RWPE2 (cell line): ENCODE measurements around the gene TMTC1.

Experiments
- ATAC-seq: fragments of 200-7000 bp; cut with Tn5 transposase; 3 replicates; pipeline ENCODE4 v1.9.1; 2021; ENCODE audit warnings: low read depth
- DNase-seq: peaks from one replicate; pipeline ENCODE4 v3.0.0-alpha.2; 2020; ENCODE audit warnings: low spot score
- H3K27ac ChIP-seq: fragments of 450-650 bp; 2 replicates; pipeline ENCODE4 v1.5.1; 2017; ENCODE audit warnings: mild to moderate bottlenecking; ENCODE audit not compliant: poor library complexity, severe bottlenecking
- H3K27me3 ChIP-seq: fragments of 250-450 bp; sonication (Bioruptor Pico); 2 replicates; pipeline ENCODE4 v1.5.1; 2021; ENCODE audit warnings: mild to moderate bottlenecking, moderate library complexity; ENCODE audit not compliant: insufficient read depth, poor library complexity, severe bottlenecking
- H3K36me3 ChIP-seq: fragments of 250-450 bp; sonication (Bioruptor Pico); 2 replicates; pipeline ENCODE4 v1.5.1; 2020; ENCODE audit warnings: low read depth, mild to moderate bottlenecking, moderate library complexity
- H3K4me1 ChIP-seq: fragments of 250-450 bp; sonication (Bioruptor Pico); 2 replicates; pipeline ENCODE4 v1.5.1; 2021; ENCODE audit warnings: mild to moderate bottlenecking, moderate library complexity; ENCODE audit not compliant: insufficient read depth, poor library complexity, severe bottlenecking
- H3K4me3 ChIP-seq: fragments of 250-450 bp; sonication (Bioruptor Pico); 2 replicates; pipeline ENCODE4 v1.5.1; 2021; ENCODE audit warnings: mild to moderate bottlenecking, moderate library complexity; ENCODE audit not compliant: severe bottlenecking
- H3K9me3 ChIP-seq: fragments of 250-450 bp; sonication (Bioruptor Pico); 2 replicates; pipeline ENCODE4 v1.5.1; 2021; ENCODE audit warnings: mild to moderate bottlenecking, moderate library complexity; ENCODE audit not compliant: severe bottlenecking
- TF ChIP-seq, protein P1 (sequence below): fragments of 450-650 bp; IDR thresholded peaks from one replicate; pipeline ENCODE4 v1.5.1; 2017; ENCODE audit warnings: mild to moderate bottlenecking, moderate library complexity; ENCODE audit not compliant: poor library complexity, severe bottlenecking

The TMTC1 gene

DNA sequence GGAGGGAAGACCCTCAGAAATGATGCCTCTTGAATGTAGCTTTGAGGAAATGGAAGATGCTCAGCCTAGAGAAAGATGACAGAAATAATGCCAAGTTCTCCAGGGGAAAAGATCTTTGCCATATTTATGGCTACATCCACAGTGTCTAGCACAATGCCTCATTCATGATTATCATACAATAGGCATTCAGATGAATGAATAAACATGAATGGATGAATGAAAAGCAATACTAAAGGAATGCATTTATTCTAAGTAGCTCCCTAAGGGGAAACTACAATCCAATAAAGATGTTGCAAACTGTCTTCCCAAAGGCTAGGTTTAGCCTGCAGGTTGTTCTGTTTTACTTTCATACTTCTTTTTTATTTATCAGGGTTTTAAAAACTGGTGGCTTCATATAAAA is 12.0 kb downstream of the TMTC1 start:
- Histone ChIP-seq H3K4me3 (no peak overlapping the region), H3K27ac (no peak overlapping the region), H3K4me1 (no peaks in the 10 kb centered on the region), H3K27me3 (no peaks in the 10 kb centered on the region), H3K36me3 (no peaks in the 10 kb centered on the region), H3K9me3 (no peaks in the 10 kb centered on the region)
- no peak for ATAC-seq
- no peak for DNase-seq
- TF ChIP-seq, protein P1, sequence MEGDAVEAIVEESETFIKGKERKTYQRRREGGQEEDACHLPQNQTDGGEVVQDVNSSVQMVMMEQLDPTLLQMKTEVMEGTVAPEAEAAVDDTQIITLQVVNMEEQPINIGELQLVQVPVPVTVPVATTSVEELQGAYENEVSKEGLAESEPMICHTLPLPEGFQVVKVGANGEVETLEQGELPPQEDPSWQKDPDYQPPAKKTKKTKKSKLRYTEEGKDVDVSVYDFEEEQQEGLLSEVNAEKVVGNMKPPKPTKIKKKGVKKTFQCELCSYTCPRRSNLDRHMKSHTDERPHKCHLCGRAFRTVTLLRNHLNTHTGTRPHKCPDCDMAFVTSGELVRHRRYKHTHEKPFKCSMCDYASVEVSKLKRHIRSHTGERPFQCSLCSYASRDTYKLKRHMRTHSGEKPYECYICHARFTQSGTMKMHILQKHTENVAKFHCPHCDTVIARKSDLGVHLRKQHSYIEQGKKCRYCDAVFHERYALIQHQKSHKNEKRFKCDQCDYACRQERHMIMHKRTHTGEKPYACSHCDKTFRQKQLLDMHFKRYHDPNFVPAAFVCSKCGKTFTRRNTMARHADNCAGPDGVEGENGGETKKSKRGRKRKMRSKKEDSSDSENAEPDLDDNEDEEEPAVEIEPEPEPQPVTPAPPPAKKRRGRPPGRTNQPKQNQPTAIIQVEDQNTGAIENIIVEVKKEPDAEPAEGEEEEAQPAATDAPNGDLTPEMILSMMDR: no peak

DNA sequence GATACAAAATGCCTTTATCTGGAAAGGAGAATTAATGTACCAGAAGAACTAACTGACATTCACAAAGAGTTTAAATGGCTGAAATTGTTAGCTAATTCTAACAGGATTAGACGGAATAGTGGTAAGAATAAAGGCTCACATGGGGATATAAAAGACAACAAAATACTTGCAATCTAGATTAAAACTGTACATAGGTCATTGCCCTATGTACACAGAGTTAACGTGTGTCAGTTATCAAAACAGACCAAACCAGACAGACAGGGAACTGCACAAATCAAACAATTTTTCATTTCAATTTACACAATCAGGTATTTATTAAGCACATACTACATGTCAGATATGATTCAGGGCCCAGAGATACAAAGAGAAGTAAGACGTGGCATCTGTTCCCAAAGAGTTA is 12.6 kb downstream of the TMTC1 start:
- TF ChIP-seq, protein P1: no peak
- Histone ChIP-seq H3K4me1 (no peaks in the 10 kb centered on the region), H3K4me3 (no peak overlapping the region), H3K27ac (no peak overlapping the region), H3K9me3 (no peaks in the 10 kb centered on the region), H3K36me3 (no peaks in the 10 kb centered on the region), H3K27me3 (no peaks in the 10 kb centered on the region)
- no peak for ATAC-seq
- DNase-seq: no peak

DNA sequence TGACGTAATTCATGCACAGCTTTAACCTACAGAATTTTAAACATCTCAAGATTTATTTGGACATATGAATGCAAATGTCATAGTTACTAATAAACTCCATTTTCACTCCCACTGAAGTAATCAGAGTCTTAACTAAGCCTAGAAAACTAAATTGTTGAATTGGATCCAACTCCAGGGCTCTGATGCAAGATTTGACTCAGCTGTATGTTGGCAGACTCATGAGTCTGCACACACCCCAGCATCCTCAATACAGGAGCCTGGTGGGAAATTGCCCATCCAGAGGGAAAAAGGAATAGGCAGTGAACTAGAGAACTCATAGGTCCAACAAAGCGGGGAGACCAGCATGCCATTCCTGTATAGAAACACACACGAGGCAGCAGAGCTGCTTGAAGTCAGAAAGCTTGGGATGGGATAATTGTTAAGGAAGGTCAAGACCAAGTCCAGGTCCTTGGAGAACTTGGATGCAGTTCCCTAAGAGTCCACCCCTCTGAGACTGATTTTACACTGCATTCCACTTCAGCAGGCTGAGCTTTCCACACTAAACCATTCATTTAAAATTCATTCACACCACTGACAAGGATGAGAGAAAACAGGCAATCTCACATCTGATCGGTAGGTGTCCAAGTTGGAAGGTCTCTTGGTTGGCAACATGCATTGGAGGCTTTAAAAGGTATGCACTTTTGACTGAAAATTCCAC is 14.4 kb downstream of the TMTC1 start:
- TF ChIP-seq, protein P1: no peak
- H3K9me3 ChIP-seq: no peaks in the 10 kb centered on the region
- peak; percentile 70; the same call in 2 of the 3 replicates for ATAC-seq
- H3K27me3 ChIP-seq: no peaks in the 10 kb centered on the region
- DNase-seq: no peak
- no peak overlapping the region for H3K27ac ChIP-seq
- no peak overlapping the region for H3K4me3 ChIP-seq
- H3K4me1 ChIP-seq: no peaks in the 10 kb centered on the region
- H3K36me3 ChIP-seq: no peaks in the 10 kb centered on the region

DNA sequence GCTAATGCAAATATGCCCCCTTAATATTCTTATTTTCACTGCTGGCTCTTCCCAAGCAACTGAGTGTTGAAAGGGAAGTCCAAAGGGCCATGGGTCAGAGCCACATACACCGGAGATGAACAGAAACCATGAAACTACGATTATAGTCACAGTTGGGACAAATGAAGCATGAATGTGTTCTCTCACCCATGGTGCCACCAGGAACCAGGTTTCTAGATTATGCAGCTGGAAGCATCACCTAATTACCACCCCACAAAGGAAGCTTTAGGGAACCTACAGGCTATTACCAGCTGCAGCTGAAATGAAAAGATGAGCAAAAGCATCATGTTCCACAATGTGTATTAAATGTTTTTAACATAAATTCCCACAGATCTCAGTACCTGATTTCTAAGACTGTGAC is 15.4 kb downstream of the TMTC1 start:
- Histone ChIP-seq H3K27ac (no peak overlapping the region), H3K4me3 (no peak overlapping the region), H3K4me1 (no peaks in the 10 kb centered on the region), H3K27me3 (no peaks in the 10 kb centered on the region), H3K9me3 (no peaks in the 10 kb centered on the region), H3K36me3 (no peaks in the 10 kb centered on the region)
- no peak for ATAC-seq
- DNase-seq: no peak
- TF ChIP-seq, protein P1: no peak

DNA sequence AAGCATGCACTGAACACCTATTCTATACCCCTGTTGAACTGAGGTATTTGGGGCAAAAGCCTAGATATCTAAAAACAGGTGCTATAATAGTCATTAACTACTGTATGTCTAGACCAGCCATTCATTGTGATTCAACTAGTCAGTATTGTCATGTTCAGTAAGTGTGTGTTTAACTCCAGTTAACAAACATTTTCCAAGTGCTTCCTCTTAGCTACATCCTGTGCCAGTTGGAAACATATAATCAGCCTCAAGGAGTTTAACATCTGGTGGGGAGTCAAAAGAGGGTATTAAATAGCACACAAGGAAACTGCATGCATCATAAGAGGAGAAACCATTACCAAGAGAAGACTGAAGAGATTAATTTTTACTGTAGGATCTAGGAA is 20.4 kb downstream of the TMTC1 start:
- ATAC-seq (no peak), DNase-seq (no peak)
- H3K9me3 ChIP-seq: no peaks in the 10 kb centered on the region
- H3K36me3 ChIP-seq: no peaks in the 10 kb centered on the region
- no peak overlapping the region for H3K4me3 ChIP-seq
- H3K4me1 ChIP-seq: no peaks in the 10 kb centered on the region
- H3K27me3 ChIP-seq: no peaks in the 10 kb centered on the region
- H3K27ac ChIP-seq: no peak overlapping the region
- TF ChIP-seq, protein P1: no peak
